DOHH2 (cell line): ENCODE measurements around the gene ZNF451.

Experiments used
- H3F3A ChIP-seq: fragments of 200-600 bp; sonication (generic), shearing (Covaris generic); 2 replicates; pipeline ENCODE4 v1.6.0; 2016; ENCODE audit warnings: antibody characterized with exemption, mild to moderate bottlenecking; ENCODE audit not compliant: control insufficient read depth, insufficient read depth
- H3K27ac ChIP-seq: fragments of 200-600 bp; sonication (generic); 2 replicates; pipeline ENCODE4 v1.5.1; 2014; ENCODE audit warnings: low read depth, mild to moderate bottlenecking, low read length, moderate library complexity
- H3K27me3 ChIP-seq: fragments of 200-600 bp; sonication (generic); 2 replicates; pipeline ENCODE4 v1.6.1; 2014; ENCODE audit warnings: mild to moderate bottlenecking, low read length, mixed read lengths; ENCODE audit not compliant: control insufficient read depth
- H3K36me3 ChIP-seq: fragments of 200-600 bp; sonication (generic); 2 replicates; pipeline ENCODE4 v1.6.1; 2014; ENCODE audit warnings: mild to moderate bottlenecking, low read length, moderate library complexity, mixed read lengths; ENCODE audit not compliant: control insufficient read depth
- H3K4me1 ChIP-seq: fragments of 200-600 bp; sonication (generic); 2 replicates; pipeline ENCODE4 v1.6.1; 2014; ENCODE audit warnings: mild to moderate bottlenecking, low read length, mixed read lengths; ENCODE audit not compliant: control insufficient read depth
- H3K4me2 ChIP-seq: fragments of 200-600 bp; sonication (generic); 2 replicates; pipeline ENCODE4 v1.6.0; 2014; ENCODE audit warnings: mild to moderate bottlenecking, low read length, moderate library complexity
- H3K4me3 ChIP-seq: fragments of 200-600 bp; sonication (generic); 2 replicates; pipeline ENCODE4 v1.5.1; 2014; ENCODE audit warnings: mild to moderate bottlenecking, low read length, mixed read lengths
- H3K79me2 ChIP-seq: fragments of 200-600 bp; sonication (generic); 2 replicates; pipeline ENCODE4 v1.6.1; 2014; ENCODE audit warnings: mild to moderate bottlenecking, low read length, mixed read lengths; ENCODE audit not compliant: control insufficient read depth
- H3K9me2 ChIP-seq: fragments of 200-600 bp; sonication (generic); replicated peaks from 2 replicates; pipeline ENCODE4 v1.6.1; 2014; ENCODE audit warnings: mild to moderate bottlenecking, low read length, mixed read lengths; ENCODE audit not compliant: control insufficient read depth
- H3K9me3 ChIP-seq: fragments of 200-600 bp; sonication (generic); 2 replicates; pipeline ENCODE4 v1.6.1; 2014; ENCODE audit warnings: antibody characterized with exemption, low read length, mixed read lengths; ENCODE audit not compliant: control insufficient read depth, insufficient read depth
- H4K20me1 ChIP-seq: fragments of 200-600 bp; sonication (generic); 2 replicates; pipeline ENCODE4 v1.6.0; 2014; ENCODE audit warnings: low read depth, mild to moderate bottlenecking, antibody characterized with exemption, low read length, moderate library complexity; ENCODE audit not compliant: control insufficient read depth, insufficient read depth
- CTCF ChIP-seq: fragments of 200-600 bp; sonication (generic); IDR thresholded peaks from one replicate; pipeline ENCODE4 v1.5.1; 2014; ENCODE audit warnings: antibody characterized with exemption, mild to moderate bottlenecking, low read depth, low read length; ENCODE audit not compliant: poor library complexity, severe bottlenecking
- EZH2phosphoT487 ChIP-seq: fragments of 200-600 bp; sonication (generic); IDR thresholded peaks from 2 replicates; pipeline ENCODE4 v1.6.1; 2017; ENCODE audit warnings: borderline replicate concordance, mild to moderate bottlenecking, antibody characterized with exemption, low read length, moderate library complexity, mixed read lengths

ZNF451 gene

DNA sequence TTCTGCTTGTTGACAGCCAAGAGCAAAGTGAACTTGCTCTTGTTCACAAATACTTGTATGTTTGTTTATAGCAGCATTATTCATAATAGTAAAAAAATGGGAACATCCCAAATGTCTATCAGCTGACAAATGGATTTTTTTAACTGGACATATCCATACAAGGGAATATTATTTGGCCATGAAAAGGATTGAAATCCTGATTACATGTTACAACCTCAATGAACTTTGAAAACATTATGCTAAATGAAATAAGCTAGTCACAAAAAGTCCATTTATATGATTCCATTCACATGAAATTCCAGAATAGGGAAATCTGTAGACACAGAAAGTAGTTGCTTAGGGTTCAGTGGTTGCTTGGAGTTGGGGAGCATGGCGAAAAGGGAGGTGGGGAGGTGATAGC, 53.7 kb downstream of the ZNF451 start:
- H3K27ac ChIP-seq = no peak overlapping the region
- H3K9me2 ChIP-seq = no peaks in the 10 kb centered on the region
- H3K79me2 ChIP-seq = no peaks in the 10 kb centered on the region
- H3K4me2 ChIP-seq = no peak overlapping the region
- no peaks in the 10 kb centered on the region for H3K9me3 ChIP-seq
- no peaks in the 10 kb centered on the region for H4K20me1 ChIP-seq
- peaks cover 27% of the 10 kb centered on the region for H3K36me3 ChIP-seq
- no peak overlapping the region for H3K4me3 ChIP-seq
- no peaks in the 10 kb centered on the region for H3F3A ChIP-seq
- H3K4me1 ChIP-seq = no peaks in the 10 kb centered on the region
- TF ChIP-seq EZH2phosphoT487 (no peak), CTCF (no peak)
- H3K27me3 ChIP-seq = no peaks in the 10 kb centered on the region

GRCh38 chr6:57147401-57147800, 57.4 kb downstream of the ZNF451 start:
- Histone ChIP-seq H3F3A (no peaks in the 10 kb centered on the region), H3K79me2 (no peaks in the 10 kb centered on the region), H3K9me3 (no peaks in the 10 kb centered on the region), H3K27me3 (no peaks in the 10 kb centered on the region), H3K36me3 (peaks cover 38% of the 10 kb centered on the region), H4K20me1 (no peaks in the 10 kb centered on the region), H3K27ac (no peak overlapping the region), H3K9me2 (no peaks in the 10 kb centered on the region), H3K4me1 (no peaks in the 10 kb centered on the region), H3K4me2 (no peak overlapping the region), H3K4me3 (no peak overlapping the region)
- TF ChIP-seq CTCF = no peak
- no peak for TF ChIP-seq EZH2phosphoT487

GRCh38 chr6:57147955-57148858, 58.2 kb downstream of the ZNF451 start:
- no peak overlapping the region for H3K4me3 ChIP-seq
- H3K36me3 ChIP-seq = peaks cover 42% of the 10 kb centered on the region
- TF ChIP-seq EZH2phosphoT487 = no peak
- no peak for TF ChIP-seq CTCF

More at GRCh38 chr6:57147955-57148858, 58.2 kb downstream of the ZNF451 start:
- Histone ChIP-seq H3K4me2 (no peak overlapping the region), H3K79me2 (no peaks in the 10 kb centered on the region), H4K20me1 (no peaks in the 10 kb centered on the region), H3K27ac (no peak overlapping the region), H3F3A (no peaks in the 10 kb centered on the region), H3K9me3 (no peaks in the 10 kb centered on the region), H3K9me2 (no peaks in the 10 kb centered on the region), H3K4me1 (no peaks in the 10 kb centered on the region), H3K27me3 (no peaks in the 10 kb centered on the region)
